ENCODE data around the gene DMAC2L.
A peak's percentile ranks its signal among the peaks of the same experiment; 100 is the strongest.
"Not testable (repeated sequence)": the region's sequence is repeated elsewhere in the genome, so short reads cannot be mapped to it uniquely, and the experiment has no call there.

DMAC2L gene

GRCh38 chr14:50357124-50357523 lies 45.0 kb downstream of the DMAC2L start:
- DNase-seq = no peak

GRCh38 chr14:50357753-50358395 lies 45.8 kb downstream of the DMAC2L start:
- no peak for DNase-seq

GRCh38 chr14:50359631-50360030 lies 47.5 kb downstream of the DMAC2L start:
- no peak for DNase-seq

GRCh38 chr14:50360093-50360492 lies 48.0 kb downstream of the DMAC2L start:
- DNase-seq = no peak

- DNase-seq = no peak
These were observed 48.7 kb downstream of the DMAC2L start for GRCh38 chr14:50360851-50361250.

GRCh38 chr14:50361473-50362403 lies 49.6 kb downstream of the DMAC2L start:
- DNase-seq = not testable (repeated sequence)

GRCh38 chr14:50362764-50363713 lies 50.9 kb downstream of the DMAC2L start:
- peak; percentile 21 for DNase-seq

GRCh38 chr14:50363714-50364111 lies 51.6 kb downstream of the DMAC2L start:
- peak; percentile 42 for DNase-seq

GRCh38 chr14:50364792-50365191 lies 52.7 kb downstream of the DMAC2L start:
- no peak for DNase-seq

GRCh38 chr14:50365572-50365971 lies 53.4 kb downstream of the DMAC2L start:
- not testable (repeated sequence) for DNase-seq

GRCh38 chr14:50366115-50366514 lies 54.0 kb downstream of the DMAC2L start:
- DNase-seq = no peak

- DNase-seq = no peak
These were observed 54.5 kb downstream of the DMAC2L start for GRCh38 chr14:50366589-50366988.

- no peak for DNase-seq
These were observed 59.4 kb downstream of the DMAC2L start for GRCh38 chr14:50371546-50371945.

GRCh38 chr14:50373959-50374358 lies 61.8 kb downstream of the DMAC2L start:
- DNase-seq = no peak

- DNase-seq = no peak
These were observed 63.6 kb downstream of the DMAC2L start for GRCh38 chr14:50375760-50376159.

All from stimulated activated CD4-positive, alpha-beta T cell treated with anti-CD3 and anti-CD28 coated beads, Interleukin-4, amount 100 ng/mL, for 24 hours (primary cell).